Muscle of back (tissue), 13 donors: Measurements from ENCODE around the gene LAMA4. TPM values are rescaled to one million over a fixed set of nuclear protein-coding genes. Genes with fewer than 3 reads are reported as not detected.

ENCODE experiments used
- DNase-seq, 3 donors: peaks; one replicate each; pipeline versions ENCODE4 v3.0.0 to v3.0.0-alpha.2; 2013
- long read RNA-seq, 9 donors: transcript quantifications; one replicate each; lab custom pipeline, GENCODE V29; 2026
- polyA plus RNA-seq, 10 donors: library from polyadenylated mRNA; unstranded; fragments of 120-200 nt; gene quantifications; one replicate each; pipeline ENCODE4 v1.2.1, GENCODE V29; 2013; ENCODE audit not compliant: insufficient read length in 10 of 10

Gene LAMA4, protein sequence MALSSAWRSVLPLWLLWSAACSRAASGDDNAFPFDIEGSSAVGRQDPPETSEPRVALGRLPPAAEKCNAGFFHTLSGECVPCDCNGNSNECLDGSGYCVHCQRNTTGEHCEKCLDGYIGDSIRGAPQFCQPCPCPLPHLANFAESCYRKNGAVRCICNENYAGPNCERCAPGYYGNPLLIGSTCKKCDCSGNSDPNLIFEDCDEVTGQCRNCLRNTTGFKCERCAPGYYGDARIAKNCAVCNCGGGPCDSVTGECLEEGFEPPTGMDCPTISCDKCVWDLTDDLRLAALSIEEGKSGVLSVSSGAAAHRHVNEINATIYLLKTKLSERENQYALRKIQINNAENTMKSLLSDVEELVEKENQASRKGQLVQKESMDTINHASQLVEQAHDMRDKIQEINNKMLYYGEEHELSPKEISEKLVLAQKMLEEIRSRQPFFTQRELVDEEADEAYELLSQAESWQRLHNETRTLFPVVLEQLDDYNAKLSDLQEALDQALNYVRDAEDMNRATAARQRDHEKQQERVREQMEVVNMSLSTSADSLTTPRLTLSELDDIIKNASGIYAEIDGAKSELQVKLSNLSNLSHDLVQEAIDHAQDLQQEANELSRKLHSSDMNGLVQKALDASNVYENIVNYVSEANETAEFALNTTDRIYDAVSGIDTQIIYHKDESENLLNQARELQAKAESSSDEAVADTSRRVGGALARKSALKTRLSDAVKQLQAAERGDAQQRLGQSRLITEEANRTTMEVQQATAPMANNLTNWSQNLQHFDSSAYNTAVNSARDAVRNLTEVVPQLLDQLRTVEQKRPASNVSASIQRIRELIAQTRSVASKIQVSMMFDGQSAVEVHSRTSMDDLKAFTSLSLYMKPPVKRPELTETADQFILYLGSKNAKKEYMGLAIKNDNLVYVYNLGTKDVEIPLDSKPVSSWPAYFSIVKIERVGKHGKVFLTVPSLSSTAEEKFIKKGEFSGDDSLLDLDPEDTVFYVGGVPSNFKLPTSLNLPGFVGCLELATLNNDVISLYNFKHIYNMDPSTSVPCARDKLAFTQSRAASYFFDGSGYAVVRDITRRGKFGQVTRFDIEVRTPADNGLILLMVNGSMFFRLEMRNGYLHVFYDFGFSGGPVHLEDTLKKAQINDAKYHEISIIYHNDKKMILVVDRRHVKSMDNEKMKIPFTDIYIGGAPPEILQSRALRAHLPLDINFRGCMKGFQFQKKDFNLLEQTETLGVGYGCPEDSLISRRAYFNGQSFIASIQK (N-terminal part only)
- 100 to 1,000 TPM; 141 to 228 (median 158) TPM for polyA plus RNA-seq
- long read RNA-seq, donor 1, full-length matches to known transcripts = 17 of 33 reads
- long read RNA-seq, donor 1, partial matches to known transcripts = 16 of 33 reads
- long read RNA-seq, donor 1, other reads (novel, unspliced or antisense) = 0 of 33 reads
- long read RNA-seq, donor 2, full-length matches to known transcripts = 16 of 16 reads
- long read RNA-seq, donor 2, partial matches to known transcripts = 0 of 16 reads
- long read RNA-seq, donor 2, other reads (novel, unspliced or antisense) = 0 of 16 reads
- long read RNA-seq, donor 3 = 0 reads
- long read RNA-seq, donor 4, full-length matches to known transcripts = 10 of 16 reads
- long read RNA-seq, donor 4, partial matches to known transcripts = 6 of 16 reads
- long read RNA-seq, donor 4, other reads (novel, unspliced or antisense) = 0 of 16 reads
- long read RNA-seq, donor 5, full-length matches to known transcripts = 18 of 57 reads
- long read RNA-seq, donor 5, partial matches to known transcripts = 39 of 57 reads
- long read RNA-seq, donor 5, other reads (novel, unspliced or antisense) = 0 of 57 reads
- long read RNA-seq, donor 6, full-length matches to known transcripts = 8 of 29 reads
- long read RNA-seq, donor 6, partial matches to known transcripts = 21 of 29 reads
- long read RNA-seq, donor 6, other reads (novel, unspliced or antisense) = 0 of 29 reads
- long read RNA-seq, donor 7, full-length matches to known transcripts = 11 of 11 reads
- long read RNA-seq, donor 7, partial matches to known transcripts = 0 of 11 reads
- long read RNA-seq, donor 7, other reads (novel, unspliced or antisense) = 0 of 11 reads
- long read RNA-seq, donor 8, full-length matches to known transcripts = 13 of 21 reads
- long read RNA-seq, donor 8, partial matches to known transcripts = 8 of 21 reads
- long read RNA-seq, donor 8, other reads (novel, unspliced or antisense) = 0 of 21 reads
- long read RNA-seq, donor 9, partial matches to known transcripts = 0 of 1 reads
- long read RNA-seq, donor 9, other reads (novel, unspliced or antisense) = 0 of 1 reads

DNA sequence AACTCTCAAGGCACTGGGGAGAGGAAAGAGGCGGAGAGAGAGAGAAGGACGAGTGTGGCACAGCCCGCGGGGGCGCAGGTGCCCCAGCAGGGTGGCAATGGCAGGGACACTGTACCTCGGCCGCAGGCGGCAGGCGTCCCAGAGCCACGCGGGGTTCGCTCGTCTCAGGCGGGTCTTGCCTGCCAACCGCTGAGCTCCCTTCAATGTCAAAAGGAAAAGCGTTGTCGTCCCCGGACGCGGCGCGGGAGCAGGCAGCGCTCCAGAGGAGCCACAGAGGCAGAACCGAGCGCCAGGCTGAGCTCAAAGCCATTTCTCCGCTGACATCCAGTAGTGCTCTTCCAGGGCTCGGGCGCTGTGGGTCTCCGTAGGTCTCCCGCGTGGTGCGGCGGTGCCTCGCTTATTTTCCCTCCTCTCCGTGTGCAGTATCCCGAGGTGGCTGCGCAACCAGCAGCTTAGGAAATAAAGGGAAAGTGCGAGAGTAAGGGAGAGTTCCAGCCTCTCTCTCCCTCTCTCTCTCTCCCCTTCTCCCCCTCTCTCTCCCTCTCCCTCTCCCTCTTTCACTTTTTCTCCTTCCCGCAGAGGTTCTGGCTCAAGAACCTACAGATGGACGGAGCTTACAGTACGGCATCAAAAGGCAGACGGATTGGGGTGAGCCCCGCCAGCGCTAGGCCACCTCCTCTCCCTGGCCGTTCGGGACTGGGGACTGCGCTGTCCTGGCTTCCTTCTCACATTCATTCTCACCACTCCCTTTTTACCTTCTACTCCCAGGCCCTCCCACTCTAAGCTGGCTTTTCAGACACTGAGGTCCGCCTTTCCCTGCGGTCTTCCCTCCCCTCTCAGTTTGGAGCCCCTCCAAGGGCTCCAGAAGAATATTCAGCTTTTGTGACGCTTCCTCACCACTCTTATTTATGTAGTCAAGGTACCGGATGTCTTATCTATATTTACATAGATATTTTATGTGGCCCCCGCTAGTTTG, at the start of gene LAMA4:
LAMA4 (minus strand) TSS at position 727 of the 976 bp plus-strand sequence; CDS start at position 310, 417 bp downstream.
- DNase-seq = peak in 2 of 3 donors; percentile 84 to 94

- no peak for DNase-seq
These were observed 47.9 kb upstream of the LAMA4 start for GRCh38 chr6:112302142-112302705.

GRCh38 chr6:112300896-112301295, 46.5 kb upstream of the LAMA4 start:
- no peak for DNase-seq

DNA sequence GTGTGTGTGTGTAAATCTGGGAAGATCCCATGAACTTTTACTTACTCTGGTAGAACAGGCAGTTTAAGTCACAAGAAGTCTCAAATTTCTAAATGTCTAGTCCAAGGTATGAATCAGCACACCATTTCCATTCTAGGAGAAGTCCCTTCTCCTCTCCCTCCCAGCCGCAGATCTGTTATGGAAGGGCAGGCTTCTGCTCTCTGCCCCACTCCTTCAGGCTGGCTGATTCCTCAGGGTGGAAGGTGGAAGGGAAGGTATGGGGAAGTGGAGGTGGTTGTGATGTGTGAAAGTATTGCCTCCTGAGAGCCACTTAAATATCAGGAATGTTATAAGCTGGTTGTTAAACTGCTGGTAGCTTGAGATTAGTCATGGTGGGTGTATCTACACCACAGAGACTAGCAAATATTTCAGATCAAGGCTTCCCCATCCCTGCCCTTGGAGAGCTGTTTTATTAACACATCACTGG, 44.5 kb upstream of the LAMA4 start:
- peak in 2 of 3 donors; percentile 63 to 77 for DNase-seq

DNA sequence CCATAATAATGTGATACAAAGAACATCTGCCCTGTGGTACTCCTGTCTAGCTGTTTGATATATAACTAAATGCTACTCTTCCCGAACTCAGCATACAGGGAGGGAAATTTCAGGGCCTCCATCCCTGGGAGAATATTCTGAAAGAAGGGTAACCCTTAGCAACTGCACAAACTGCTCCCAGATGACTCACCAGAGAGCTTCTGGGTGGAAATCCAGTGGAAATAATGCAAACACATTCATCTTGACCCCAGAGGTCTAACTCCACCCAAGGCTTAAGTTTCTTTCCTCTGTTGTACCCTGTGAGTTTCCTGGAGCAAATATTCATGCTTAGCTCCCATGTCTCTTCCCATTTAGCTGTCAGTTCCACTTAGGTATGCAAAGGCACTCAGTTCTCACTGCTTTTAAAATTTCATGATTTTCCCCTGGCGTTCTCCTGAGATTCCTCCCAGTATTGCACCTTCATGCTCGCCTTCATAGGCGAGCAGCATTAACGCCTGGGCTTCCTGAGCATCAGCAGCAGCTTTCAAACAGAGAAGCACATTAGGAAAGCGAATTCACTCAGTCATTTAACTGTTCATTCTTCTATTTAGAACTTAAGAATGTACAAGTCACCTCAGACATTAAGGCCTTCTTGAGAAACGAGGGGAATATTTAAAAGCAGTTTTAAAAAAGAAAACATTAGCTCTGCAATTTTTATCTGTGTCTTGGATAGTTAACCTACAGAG, 43.8 kb upstream of the LAMA4 start:
- peak in 2 of 3 donors; percentile 62 to 72 for DNase-seq

GRCh38 chr6:112296694-112297093, 42.3 kb upstream of the LAMA4 start:
- DNase-seq = no peak

DNA sequence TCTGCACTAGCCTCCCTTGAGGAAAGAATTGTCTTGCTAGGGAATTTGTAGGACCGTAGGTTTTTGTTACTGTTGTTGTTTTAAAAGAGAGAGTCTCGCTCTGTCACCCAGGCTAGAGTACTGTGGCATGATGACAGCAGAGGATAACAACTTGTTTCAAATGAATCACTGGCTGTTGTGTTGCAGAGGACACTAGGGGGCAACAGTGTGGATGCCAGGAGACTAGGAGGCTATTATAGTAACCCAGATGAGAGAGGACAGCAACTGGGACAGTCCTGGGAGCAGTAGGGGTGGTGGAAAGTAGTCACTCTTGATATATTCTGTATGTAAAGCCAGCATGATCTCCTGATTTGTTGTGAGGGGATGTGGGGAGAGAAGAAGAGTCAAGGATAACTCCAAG, 41.8 kb upstream of the LAMA4 start:
- DNase-seq = no peak

GRCh38 chr6:112291161-112291762, 36.9 kb upstream of the LAMA4 start:
- DNase-seq = no peak

- DNase-seq = peak; percentile 95 to 98 (median 96)
These were observed 34.7 kb upstream of the LAMA4 start for GRCh38 chr6:112289038-112289566.

DNA sequence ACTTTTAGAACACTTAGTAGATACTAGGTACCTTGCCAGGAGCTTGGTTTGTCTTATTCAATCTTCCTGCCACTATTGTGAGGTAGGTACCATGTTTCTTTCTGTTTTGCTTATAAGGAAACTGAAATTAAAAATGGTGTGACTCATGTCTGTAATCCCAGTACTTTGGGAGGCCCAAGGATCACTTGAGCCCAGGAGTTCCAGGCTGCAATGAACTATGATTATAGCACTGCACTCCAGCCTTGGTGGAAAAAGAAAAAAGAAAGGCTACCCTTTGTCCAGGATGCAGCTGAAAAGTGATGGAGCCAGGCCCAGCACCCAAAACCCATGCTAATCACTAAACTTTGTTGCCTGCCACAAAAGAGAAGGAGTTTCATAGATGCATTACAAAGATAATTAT, 34.1 kb upstream of the LAMA4 start:
- DNase-seq = peak in 1 of 3 donors; percentile 88

- peak in 1 of 3 donors; percentile 90 for DNase-seq
These were observed 33.3 kb upstream of the LAMA4 start for GRCh38 chr6:112287577-112288225.

DNA sequence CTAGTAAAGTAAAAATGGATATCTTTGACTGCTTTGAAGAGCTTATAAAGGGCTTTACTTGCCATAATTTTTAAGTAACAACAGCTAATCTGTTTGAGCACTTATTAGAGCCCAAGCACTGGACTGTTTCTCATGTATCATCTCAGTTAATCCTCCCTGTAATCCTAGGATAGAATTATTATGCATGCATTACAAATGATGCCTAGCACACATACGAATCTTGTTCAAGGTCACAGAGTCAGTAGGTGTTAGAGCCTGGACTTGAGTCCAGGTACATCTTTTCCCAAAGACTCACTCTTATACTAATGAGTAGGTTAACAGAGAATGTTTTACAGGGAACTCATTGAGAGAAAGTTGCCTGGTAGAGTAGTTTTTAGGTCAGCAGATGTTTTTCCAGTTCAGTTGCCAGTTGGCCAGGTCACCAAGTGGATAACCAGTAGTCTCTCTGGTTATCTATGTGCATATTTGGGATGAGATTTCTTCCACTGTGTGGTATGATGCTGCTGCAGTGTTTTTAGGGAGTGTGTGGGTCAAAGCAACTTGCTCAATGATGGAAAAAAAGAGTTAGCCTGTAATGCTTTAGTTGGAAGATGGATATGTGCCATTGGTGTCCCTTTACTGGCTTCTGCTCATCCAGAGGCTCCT, 32.3 kb upstream of the LAMA4 start:
- DNase-seq = peak in 1 of 3 donors; percentile 66

DNA sequence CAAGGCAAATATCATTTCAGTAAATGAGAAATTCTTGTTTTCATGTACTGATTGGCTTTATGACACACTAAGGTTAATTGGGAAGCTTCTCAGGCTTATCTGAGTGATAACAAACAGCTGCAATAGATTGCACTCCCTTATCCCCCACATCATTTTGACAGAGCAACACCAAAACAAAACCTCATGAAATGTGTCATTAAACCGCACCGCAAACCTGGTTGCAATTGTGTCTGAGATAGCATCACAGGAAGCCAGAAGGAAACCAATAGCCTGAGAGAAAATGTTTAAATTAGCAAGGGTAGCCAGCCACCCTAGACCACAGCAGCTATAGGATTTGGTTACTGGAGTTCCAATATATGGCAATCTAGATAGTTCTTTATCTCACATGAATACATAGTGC, 31.6 kb upstream of the LAMA4 start:
- no peak for DNase-seq

GRCh38 chr6:112284603-112285002, 30.2 kb upstream of the LAMA4 start:
- DNase-seq = no peak

DNA sequence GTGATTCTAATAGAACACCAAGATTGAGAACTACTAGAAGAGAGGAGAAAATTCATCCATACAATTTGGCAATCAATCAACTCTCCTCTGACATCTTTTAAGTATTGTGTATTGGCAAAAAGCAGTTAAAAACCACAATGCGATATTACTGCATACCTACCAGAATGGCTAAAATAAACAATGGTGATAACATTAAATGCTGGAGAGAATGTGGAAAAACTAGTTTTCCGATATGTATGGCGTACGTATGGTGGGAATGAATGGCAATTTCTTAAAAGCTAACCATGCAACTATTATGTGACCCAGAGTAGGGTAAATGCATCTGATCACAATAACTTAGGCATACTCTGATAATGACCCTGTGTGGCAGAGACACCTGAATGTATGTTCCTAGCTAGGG, 29.3 kb upstream of the LAMA4 start:
- DNase-seq = no peak
